GM21367 (cell line): ENCODE results near the gene ADAMTS2.
"Not testable (repeated sequence)": the region's sequence is repeated elsewhere in the genome, so short reads cannot be mapped to it uniquely, and the experiment has no call there.

Experiments
- ATAC-seq: cut with Tn5 transposase; IDR thresholded peaks from one replicate; pipeline ENCODE4 v1.9.1; 2021; ENCODE audit not compliant: unreplicated experiment

ADAMTS2 gene

DNA sequence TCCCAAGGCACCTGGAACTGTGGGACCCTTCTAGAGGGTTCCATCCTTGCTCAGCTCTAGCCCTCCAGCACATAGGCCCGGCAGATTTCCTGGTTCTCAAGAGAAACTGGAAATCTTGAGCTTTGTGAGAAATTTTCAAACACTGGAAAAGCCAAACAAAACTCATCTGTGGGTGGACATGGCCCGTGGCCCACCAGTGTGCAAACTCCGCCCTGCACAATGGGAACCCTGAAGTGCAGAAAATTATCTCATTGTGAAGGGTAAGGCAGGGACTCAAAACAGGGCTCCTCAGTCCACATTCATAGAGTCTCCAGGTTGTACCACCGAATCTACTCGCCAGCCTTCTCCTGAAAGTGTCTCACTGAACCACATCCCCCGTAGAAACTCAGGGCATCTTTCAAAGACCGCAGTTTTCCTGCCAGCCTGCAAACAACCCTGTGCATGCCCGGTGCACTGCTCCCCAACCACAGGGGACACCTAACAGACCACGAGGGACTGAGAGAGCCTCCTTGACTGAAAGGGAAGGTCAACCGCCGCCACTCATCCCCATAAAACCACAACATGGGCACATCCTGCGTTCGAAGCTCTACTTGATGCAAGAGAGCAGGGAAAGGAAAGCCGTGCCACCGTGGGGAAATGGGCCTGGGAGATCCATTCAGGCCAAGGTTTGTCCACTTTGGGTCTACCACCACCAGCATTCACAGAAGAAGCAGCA is 18.1 kb downstream of the ADAMTS2 start:
- no peak for ATAC-seq

DNA sequence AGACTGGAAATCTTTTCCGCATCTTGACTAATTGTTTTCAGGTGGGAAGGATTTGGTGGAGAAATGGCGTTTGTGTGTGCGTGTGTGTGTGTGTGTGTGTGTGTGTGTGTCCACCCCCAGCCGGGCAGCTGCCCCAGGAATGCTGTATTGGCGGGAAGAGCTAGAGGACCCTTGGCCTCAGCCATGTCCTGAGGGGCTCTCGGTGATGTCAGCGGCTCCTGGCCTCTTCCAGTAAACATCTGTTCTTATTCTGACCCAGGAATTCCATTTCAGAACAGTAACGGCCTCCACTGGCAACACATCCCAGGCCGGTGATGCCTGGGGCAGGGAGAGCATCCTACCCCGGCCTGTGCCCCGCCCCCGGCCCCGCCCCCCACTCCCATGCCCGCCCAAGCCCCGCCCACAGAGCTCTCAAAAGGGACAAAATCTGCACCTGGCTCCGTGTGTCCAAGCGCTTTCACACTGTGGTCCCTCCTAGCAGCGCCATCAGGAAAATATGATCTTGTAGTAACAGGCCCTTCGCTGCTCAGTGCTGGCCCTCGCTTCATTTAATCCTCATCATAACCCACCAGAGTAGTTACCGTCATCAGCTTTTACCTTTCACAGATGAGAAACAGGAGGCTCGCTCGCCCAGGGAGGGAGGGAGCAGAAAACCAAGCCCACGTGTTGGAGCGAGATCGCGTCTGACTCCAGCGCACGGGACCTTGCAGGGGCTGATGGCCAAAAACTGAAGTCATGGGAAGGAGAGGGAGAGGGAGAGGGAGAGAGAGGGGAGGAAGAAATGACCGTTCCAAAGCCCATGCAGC is 18.9 kb downstream of the ADAMTS2 start:
- no peak for ATAC-seq

DNA sequence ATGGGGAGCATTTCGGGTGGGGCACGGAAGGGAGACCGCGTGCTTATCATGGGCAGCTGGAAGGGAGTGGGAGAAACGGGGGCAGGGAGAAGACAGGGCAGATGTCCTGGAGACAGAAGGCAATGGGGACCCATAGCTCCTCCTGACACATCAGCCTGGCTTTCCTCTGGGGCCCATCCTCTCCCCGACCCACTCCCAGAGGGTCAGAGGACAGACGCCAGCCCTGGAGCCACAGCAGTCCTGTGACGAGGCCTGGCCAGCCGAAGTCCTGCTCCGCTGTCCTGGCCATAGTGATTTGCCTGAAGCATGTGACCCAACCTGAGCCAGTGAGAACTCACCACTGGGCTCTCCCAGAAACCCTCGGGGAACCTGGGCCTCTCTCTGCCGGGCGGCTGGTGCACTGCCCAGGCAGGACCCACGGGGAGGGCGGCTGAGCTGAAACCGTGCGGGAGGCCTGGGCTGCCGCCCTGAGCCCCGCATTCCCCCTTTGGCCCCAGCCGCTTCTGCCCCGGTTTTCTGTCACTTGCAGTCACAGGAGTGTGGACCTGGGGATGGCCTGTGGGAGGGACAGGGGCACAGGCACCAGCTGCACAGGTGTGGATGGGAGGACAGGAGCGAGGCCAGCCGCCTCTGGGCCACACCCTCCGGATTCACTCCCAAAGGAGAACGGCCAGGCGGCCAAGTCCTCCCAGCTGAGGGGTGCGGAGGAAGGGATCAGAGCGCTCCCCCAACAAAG is 19.8 kb downstream of the ADAMTS2 start:
- no peak for ATAC-seq

DNA sequence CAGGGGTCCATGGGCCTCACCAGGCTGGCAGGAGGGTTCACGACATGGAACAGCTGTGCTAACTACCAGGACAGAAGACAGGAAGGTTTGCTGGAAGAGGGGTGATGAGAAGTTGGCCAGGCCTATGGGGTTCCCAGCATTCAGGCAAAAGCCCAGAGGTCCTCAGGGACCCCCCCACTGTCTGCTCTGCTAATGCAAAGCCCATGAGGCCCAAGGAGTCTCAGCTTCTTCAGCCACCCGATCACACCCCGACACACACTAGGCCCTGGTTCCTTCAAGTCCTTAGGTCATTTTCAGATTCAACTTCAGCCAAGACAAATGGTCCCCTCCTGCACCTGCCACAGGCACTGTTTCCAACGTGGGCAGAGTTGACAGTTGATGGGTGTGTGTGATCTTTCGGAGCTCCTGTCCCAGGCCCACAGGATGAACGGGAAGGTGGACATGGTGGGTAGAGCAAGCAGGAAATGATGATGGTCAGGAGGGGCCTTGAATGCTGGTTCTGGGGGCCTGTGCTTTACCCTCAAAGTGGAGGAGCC is 20.4 kb downstream of the ADAMTS2 start:
- no peak for ATAC-seq

DNA sequence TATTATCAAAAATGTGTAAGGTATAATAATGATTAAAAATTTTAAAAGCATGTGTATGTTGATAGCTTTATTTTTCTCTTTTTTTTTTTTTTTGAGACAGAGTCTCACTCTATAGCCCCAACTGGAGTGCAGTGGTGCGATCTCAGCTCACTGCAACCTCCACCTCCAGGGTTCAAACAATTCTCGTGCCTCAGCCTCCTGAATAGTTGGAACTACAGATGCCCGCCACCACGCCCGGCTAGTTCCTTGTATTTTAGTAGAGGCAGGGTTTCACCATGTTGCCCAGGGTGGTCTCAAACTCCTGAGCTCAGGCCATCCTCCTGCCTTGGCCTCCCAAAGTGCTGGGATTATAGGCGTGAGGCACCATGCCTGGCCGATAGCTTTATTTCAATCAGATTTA is 20.9 kb downstream of the ADAMTS2 start:
- not testable (repeated sequence) for ATAC-seq

DNA sequence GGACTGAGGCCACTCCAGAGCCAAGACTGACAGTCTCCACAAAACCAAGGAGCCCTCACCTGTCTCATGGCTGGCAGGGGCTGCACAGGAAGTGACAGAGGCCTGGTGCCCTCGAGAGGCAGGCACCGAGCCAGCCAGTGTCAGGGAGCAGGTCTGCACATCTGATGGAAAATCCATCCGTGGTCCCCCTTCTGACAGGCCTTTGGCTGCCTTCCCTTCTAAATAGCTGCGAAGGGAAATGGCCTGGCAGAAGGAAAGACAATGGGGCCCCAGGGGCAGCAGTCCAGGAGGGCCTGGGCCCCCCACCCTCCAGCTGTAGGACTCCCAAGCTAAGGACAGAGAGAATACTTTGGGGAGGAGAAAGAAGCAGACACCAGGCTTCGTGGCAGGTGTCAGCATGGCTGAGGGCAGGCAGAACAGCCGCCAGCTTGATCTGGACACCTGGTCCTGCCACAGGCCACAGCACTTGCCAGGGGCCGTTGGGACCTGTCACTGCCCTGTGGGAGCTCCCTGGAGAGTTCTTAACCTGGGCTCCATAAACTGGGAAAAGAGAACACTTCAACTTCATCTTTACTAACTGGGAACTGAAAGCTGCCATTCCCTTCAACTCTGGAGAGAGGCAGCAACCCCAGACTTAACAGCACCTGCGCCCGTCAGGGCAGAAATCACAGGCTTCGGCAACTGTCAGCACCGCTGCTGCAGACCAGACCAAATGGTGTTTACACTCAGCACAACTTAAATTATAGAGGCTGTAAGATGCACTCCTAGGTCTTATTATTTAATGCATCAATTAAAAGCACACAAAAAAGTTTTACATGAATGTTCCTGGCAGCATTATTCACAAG is 22.0 kb downstream of the ADAMTS2 start:
- no peak for ATAC-seq

DNA sequence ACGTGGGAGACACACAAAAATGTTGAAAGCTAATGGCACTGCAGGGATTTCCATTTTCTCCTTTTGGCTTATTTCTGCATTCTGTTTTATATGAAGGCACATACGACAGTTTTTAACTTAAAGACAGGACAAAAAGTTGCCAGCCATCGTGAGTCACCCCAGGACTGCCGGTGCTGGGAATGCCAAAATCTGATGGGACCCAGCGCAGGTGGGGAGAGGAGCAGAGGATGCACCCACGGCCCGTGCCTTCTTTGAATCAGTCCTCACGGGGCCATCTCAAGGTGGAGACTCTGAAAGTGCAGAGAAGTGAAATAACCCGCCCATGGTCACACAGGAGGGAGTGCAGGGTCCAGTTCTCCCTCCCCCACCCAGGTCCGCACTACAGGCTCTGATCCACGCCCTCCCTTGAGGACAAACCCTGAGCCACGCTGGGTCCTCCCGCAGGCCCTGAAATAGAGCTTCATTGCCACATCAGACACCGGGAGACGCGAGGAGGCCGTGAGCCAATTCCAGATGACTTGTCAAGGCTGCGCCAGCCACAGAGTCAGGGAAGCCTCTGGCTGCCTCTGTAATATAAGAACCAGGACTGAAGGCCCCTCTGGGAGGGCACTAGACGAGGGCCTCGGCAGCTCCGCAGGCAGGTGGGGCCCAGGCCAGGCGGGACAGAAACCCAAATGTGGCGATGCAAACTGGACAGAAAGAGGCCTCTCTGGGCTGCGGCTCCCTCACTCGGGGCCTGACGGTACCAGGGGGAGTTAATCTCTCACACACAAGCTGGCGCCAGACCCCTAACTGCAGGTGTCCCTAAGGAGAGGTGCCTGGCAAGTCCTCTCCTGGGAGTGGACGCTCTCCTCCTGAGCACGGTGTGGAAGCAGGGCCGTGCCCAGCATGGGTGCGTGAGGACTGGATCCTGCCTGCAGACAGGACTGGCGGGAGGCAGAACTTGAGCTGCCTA is 22.9 kb downstream of the ADAMTS2 start:
- no peak for ATAC-seq

DNA sequence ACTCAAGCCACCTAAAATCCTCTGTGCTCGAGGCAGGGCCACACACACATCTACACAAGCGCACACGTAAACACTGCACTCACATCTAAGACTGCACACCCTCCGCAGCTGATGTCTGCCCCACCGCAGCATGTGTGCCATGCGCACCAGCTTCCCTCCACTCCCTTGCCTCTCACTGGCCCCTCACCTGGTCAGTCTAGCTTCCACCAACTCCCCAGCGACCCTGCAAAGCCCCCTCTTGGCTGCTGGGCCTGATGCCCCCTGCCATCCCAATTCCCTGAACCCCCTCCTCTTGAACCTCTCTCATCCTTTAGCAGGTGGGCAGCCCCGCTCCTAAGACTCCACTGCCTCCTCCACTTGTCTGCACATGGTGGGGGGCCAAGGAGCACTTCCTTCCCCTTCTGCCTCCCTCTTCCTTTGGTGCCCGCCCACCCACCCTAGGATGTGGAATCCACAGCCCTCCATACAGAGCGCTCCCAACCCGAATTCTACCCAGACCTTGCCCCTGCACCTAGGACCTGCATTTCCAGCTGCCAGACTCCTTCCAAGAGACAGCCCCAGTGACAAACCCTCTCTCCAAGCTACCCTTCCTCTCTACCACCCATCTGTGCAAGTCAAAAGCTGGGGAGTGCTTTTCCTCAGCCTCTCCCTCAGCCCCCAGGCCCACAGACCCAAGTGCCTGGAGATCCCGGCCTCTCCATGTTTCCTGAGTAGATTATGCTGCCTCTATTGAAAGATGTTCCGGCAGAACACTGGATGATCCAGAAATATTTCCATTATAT is 23.9 kb downstream of the ADAMTS2 start:
- ATAC-seq, result no peak

DNA sequence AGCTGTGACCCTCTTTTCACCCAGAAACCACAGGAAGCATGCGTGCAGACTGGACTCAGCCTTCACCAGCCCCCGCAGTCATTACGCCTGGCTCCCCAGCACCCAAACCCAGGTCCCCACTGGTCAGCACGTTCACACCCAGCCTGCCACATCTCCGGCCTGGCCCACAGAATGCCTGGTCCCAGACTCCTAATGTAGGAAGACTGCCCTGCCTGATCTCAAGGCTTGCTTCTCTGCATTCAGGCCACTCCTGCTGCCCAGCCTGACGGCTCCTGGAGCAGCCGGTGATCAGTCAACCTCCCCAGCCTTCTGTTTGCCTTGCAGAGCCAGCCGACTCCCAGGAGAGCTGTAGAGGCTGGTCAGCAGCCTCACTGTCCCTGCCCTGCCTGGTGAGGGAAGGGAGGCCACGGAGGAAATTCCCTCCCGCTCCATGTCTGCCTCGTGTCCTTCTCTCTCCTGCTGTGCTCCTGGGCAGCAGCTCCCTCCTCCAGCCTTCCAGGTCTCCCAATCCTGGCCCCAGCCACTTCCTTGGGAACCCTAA is 25.4 kb downstream of the ADAMTS2 start:
- no peak for ATAC-seq

DNA sequence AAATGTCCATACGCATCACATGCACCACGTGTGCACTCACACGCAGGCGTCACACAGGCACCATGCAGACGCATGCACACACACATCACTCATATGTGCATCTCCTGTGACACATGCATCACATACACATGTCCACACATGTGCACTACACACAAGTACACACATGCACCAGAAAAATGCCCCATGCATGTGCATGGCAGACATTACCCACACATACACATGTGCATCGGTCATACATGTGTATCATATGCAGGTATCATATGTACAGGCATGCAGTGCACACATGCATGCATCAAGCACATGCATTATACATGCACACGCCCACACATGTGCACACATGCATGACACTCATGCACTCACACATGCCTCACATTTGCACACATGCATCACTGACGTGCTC is 26.1 kb downstream of the ADAMTS2 start:
- no peak for ATAC-seq

DNA sequence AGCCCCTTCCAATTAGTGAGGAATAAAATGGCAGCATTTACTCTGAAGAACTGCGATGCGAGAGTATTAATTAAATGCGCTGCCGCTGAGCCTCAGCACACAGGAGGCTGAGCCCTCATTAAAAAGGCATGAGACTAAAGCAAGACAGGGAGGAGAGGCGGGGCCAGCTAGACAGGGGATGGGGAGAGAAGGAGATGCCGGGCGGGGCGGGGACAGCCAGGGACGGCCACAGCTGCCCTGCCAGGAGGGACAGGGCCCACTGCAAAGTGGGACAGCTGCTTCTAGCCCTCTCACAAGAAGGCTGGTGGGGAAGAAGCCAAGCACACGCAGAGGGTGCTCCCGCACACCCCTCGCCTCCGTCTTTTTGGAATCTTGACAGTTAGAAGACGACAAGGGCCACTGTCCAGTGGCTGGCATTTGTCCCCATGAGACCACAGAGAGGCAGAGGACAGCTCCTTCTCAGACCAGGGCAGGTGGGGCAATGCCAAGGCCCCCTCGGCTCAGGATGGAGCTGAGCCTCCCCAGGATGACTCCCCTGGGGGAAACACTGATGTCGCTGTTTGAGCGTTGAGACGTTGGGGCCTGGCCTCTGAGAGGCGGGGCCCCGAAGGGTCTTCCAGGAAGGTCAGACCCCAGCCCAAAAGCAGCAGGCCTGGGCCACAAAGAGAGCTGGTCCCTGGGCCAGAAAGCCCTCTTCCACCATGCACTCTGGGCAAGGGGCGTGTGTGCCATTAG is 26.9 kb downstream of the ADAMTS2 start:
- ATAC-seq, result no peak

DNA sequence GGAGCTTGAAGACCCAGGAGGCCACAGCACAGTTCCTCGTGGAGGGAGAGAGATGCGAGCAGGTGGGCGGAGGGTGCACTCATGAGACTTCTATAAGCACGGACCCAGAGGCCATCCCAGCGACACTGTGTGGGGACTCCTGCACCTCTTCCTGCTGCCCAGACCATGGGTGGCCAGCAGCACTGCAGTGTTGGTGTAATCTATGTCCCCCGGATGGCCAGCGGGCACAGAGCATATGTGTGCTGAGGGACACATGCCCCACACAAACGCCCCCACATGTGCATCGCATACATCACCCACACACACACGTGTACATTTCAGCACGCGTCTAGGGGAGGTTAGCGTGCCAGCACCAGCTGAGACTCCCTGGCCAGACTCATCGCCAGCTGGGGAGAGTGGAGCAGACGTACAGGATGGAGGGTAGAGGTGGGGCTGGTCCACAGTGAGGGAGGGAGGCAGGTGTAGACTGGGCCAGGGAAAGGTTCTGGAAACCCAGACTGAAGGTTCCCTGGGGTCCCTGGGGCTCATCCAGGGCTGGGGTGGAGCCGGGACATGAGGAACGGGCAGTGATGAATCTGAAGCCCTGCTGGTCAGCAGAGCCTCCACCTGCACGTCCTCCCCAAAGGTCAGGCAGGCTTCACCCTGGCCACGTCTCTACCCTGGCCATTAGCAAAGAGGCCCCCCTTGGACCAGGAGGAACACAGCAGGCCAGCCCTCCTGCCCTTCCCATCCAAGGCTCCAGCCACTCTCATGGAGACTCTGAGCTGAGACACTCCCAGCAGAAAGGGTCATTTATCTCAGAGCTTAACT is 27.6 kb downstream of the ADAMTS2 start:
- no peak for ATAC-seq

DNA sequence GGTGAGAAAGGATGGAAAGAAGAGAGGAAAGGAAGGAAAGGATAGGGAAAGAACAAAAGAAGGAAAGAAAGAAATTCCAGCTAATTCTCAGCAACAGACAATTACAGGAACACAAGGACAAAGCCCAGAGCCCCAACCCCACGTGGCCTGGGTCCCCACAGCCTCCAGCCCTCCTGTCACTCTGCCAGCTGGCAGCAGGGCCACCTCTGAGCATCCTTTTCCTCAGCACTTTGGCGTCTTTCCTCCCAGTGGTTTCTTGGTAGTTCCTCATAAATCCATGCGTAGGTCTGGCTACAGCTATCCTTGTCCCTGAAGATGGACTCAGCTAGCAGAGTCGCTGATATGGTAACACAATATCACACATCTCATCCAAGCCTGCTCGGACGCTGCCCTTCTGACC is 28.3 kb downstream of the ADAMTS2 start:
- ATAC-seq, result no peak

DNA sequence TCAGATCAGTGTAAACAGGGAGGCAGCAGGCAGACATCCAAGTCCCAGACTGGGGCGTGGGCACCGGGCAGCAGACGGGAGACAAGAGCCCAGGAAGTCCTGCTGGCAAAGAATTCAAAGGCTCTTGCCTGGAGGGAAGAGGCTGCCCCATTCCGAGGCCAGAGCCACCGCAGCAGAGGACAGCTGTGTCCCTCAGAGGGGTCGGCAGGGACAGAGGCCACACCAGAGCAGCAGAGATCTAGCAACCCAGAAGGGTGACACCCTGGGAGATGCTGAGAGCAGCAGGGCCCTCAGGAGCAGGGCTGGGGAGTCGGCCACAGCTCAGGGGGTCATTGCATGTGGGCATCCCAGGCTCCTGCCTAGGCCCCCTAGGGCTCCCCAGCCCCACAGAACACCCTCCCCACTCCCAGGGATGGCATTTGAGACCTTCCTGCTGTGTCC is 29.1 kb downstream of the ADAMTS2 start:
- ATAC-seq, result no peak

DNA sequence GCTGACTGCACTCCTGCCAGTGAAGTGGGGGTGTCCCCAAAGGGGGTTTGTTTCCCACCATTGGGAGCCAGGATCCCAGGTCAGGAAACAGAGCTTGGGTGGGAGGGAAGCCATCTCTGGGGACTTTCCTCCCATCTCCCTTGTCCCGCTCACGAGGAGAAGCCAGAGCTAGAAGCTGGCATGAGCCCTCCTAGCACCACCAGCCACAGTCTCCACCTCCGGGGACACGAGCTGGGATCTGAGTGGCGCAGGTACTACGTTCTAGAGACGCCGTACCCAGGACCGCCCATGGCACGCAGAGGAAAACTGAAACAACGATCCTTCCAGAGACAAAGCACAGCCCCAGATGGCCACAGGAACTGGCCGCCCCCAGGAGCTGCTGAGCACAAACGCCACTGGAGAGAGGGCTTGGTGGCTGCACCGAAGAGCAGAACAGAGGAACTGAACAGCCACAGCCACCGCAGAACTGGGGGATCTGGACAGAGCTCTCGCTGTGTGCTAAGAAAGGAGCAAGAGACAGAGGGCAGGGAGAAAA is 29.8 kb downstream of the ADAMTS2 start:
- ATAC-seq, result no peak

DNA sequence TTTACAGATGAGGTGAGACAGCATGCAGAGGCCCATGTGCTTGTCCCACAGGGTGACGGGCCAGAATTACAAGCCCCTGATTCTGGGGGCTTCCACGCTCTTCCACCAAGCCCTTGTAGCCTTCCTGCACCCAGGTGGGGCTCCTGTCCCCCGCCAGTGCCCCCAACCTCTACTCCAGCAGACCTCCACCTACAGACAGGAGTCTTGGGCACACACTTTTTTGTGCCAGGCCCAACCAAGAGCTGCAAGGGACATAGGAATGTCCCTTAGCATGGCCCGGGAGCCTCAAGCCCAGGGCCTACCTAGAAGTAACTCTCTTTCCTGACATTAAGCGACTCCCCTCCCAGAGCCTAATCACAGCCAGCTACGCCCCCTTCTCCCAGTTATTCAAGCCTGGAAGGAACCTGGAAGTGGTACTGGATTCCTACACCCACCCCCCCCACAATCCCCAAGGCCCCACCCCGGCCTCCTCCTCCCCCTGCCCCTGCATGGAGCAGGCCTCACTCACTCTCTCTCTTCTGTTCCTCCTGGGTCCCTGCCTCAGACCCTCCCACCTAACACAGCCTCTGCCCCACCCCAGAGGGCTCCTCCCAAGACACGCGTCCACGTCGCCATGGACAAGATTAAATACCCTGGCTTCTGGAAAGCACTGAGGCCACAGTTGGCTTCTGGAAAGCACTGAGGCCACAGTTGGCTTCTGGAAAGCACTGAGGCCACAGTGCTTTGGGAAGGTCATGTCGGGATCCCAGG is 30.5 kb downstream of the ADAMTS2 start:
- ATAC-seq, result no peak
